HCT116 (cell line): ENCODE results near the gene UNKL. TPM values are rescaled to one million over a fixed set of nuclear protein-coding genes. Genes with fewer than 3 reads are reported as not detected.
A peak's percentile ranks its signal among the peaks of the same experiment; 100 is the strongest.

Experiments
- ATAC-seq: fragments of 200-7000 bp; cut with Tn5 transposase; 2 replicates; pipeline ENCODE4 v1.9.1; 2020; ENCODE audit warnings: mild to moderate bottlenecking, moderate library complexity
- Bru-seq: library from RNA; stranded (reverse); fragments of 400-500 nt; gene quantifications from one replicate; lab custom pipeline; 2021; lab: Mats Ljungman, UMichigan
- BruChase-seq, 2 experiments: library from RNA; stranded (reverse); fragments of 400-500 nt; gene quantifications; one replicate each; lab custom pipeline; 2021; lab: Mats Ljungman, UMichigan
- BruUV-seq: library from RNA; stranded (reverse); fragments of 400-500 nt; replicated peaks from 2 replicates; lab custom pipeline; 2021; lab: Mats Ljungman, UMichigan
- CTCF ChIA-PET: fragments of 300-600 bp; sonication (Branson Sonifier 250); formaldehyde crosslinking; loops from one replicate; lab custom pipeline; 2021; ENCODE audit warnings: antibody characterized with exemption; lab: Charles Lee
- POLR2A ChIA-PET: fragments of 300-600, 350-600 bp; sonication (Branson Sonifier 250); formaldehyde crosslinking; loops from one replicate; lab custom pipeline; 2021; ENCODE audit warnings: antibody characterized with exemption; lab: Charles Lee
- RAD21 ChIA-PET, 2 experiments: fragments of 300-600 bp; sonication (Branson Sonifier 250); formaldehyde crosslinking; loops; one replicate each; lab custom pipeline; 2023; ENCODE audit warnings: low total read pairs in 2 of 2; ENCODE audit not compliant: uncharacterized antibody in 2 of 2, unreplicated experiment in 2 of 2, low non-redundant PET in 1 of 2; lab: Charles Lee
- DNase-seq: peaks from one replicate; pipeline ENCODE4 v3.0.0-alpha.2; 2010; ENCODE audit warnings: low read depth, low spot score
- H2AFZ ChIP-seq: fragments of 200-600 bp; shearing (Covaris generic), sonication (generic); 2 replicates; pipeline ENCODE4 v1.6.1; 2017; ENCODE audit warnings: low read depth, mixed run types, mixed read lengths, antibody characterized with exemption, low read length; ENCODE audit not compliant: poor library complexity, severe bottlenecking
- H3K27ac ChIP-seq: 2 replicates; pipeline ENCODE4 v1.5.1; 2012; ENCODE audit warnings: low read depth, low read length
- H3K27me3 ChIP-seq: fragments of 200-600 bp; sonication (generic); 2 replicates; pipeline ENCODE4 v1.6.1; 2016; ENCODE audit warnings: mixed run types, low read length, mixed read lengths; ENCODE audit not compliant: insufficient read depth
- H3K36me3 ChIP-seq, 2 experiments: fragments of 200-500 bp in 1 of 2; fragments of 200-600 bp in 1 of 2; sonication (Bioruptor generic) in 1 of 2; sonication (generic) in 1 of 2; 2 replicates each; pipeline versions ENCODE4 v1.5.1 to v1.6.1; 2014 to 2016; ENCODE audit warnings: low read length in 2 of 2, inconsistent platforms in 1 of 2, mixed read lengths in 1 of 2, mixed run types in 1 of 2; ENCODE audit not compliant: insufficient read depth in 2 of 2, control insufficient read depth in 1 of 2
- H3K4me1 ChIP-seq, 2 experiments: fragments of 200-600 bp in 1 of 2; sonication (generic) in 1 of 2; 2 replicates each; pipeline versions ENCODE4 v1.5.1 to v1.6.1; 2012 to 2017; ENCODE audit warnings: low read length in 2 of 2, inconsistent platforms in 1 of 2, mild to moderate bottlenecking in 1 of 2, mixed read lengths in 1 of 2, mixed run types in 1 of 2, moderate library complexity in 1 of 2; ENCODE audit not compliant: insufficient read depth in 2 of 2, control insufficient read depth in 1 of 2
- H3K4me2 ChIP-seq: fragments of 200-600 bp; sonication (generic); 2 replicates; pipeline ENCODE4 v1.6.1; 2017; ENCODE audit warnings: mixed run types, low read length, mixed read lengths
- H3K4me3 ChIP-seq, 2 experiments: fragments of 200-600 bp in 1 of 2; sonication (generic) in 1 of 2; replicated peaks in 1 of 2; 2 replicates each; pipeline ENCODE4 v1.5.1; 2011 to 2016; ENCODE audit warnings: low read length in 2 of 2, control low read depth in 1 of 2, low read depth in 1 of 2, mild to moderate bottlenecking in 1 of 2, mixed read lengths in 1 of 2, mixed run types in 1 of 2
- H3K79me2 ChIP-seq: fragments of 200-600 bp; sonication (generic); 2 replicates; pipeline ENCODE4 v1.6.1; 2017; ENCODE audit warnings: mild to moderate bottlenecking, mixed run types, low read length, moderate library complexity, mixed read lengths; ENCODE audit not compliant: insufficient read depth
- H3K9ac ChIP-seq: fragments of 200-600 bp; sonication (generic); 2 replicates; pipeline ENCODE4 v1.6.1; 2016; ENCODE audit warnings: low read length, mixed read lengths
- H3K9me2 ChIP-seq: fragments of 200-600 bp; sonication (generic), shearing (Covaris generic); 2 replicates; pipeline ENCODE4 v1.6.1; 2017; ENCODE audit warnings: mixed run types, mild to moderate bottlenecking, moderate library complexity; ENCODE audit not compliant: insufficient read depth
- H3K9me3 ChIP-seq, 2 experiments: fragments of 200-500 bp in 1 of 2; fragments of 200-600 bp in 1 of 2; sonication (Bioruptor generic) in 1 of 2; sonication (generic) in 1 of 2; 2 replicates each; pipeline ENCODE4 v1.6.1; 2014 to 2017; ENCODE audit warnings: low read length in 2 of 2, mixed read lengths in 2 of 2, inconsistent platforms in 1 of 2, low read depth in 1 of 2, mild to moderate bottlenecking in 1 of 2, mixed run types in 1 of 2, moderate library complexity in 1 of 2; ENCODE audit not compliant: control insufficient read depth in 1 of 2, insufficient read depth in 1 of 2
- H4K20me1 ChIP-seq: fragments of 200-600 bp; sonication (generic), shearing (Covaris generic); 2 replicates; pipeline ENCODE4 v1.6.1; 2017; ENCODE audit warnings: mixed run types, mild to moderate bottlenecking, moderate library complexity; ENCODE audit not compliant: insufficient read depth
- EGR1 ChIP-seq: IDR thresholded peaks from 2 replicates; pipeline ENCODE4 v1.6.1; 2012; ENCODE audit warnings: low read depth
- FOSL1 ChIP-seq: IDR thresholded peaks from 2 replicates; pipeline ENCODE4 v1.6.1; 2012; ENCODE audit warnings: low read depth
- JUND ChIP-seq: IDR thresholded peaks from 2 replicates; pipeline ENCODE4 v1.6.1; 2012
- POLR2AphosphoS5 ChIP-seq: IDR thresholded peaks from 2 replicates; pipeline ENCODE4 v1.6.1; 2011; ENCODE audit warnings: mild to moderate bottlenecking, low read depth, low read length, moderate library complexity
- REST ChIP-seq: IDR thresholded peaks from 2 replicates; pipeline ENCODE4 v1.6.1; 2012; ENCODE audit warnings: low read depth
- SRF ChIP-seq: IDR thresholded peaks from 2 replicates; pipeline ENCODE4 v1.6.1; 2012; ENCODE audit warnings: low read depth
- ZFX ChIP-seq: fragments of 450-650 bp; IDR thresholded peaks from 2 replicates; pipeline ENCODE4 v1.6.1; 2017
- intact Hi-C: fragments of 100-400 bp; cut with micrococcal nuclease; formaldehyde crosslinking; loops from 2 replicates; pipeline ENCODE4 v1.10.0; 2022
- long read RNA-seq: library from polyadenylated mRNA; unstranded; transcript quantifications from one replicate; pipeline ENCODE4 v2.0.0, GENCODE V29; 2021; ENCODE audit not compliant: unreplicated experiment
- polyA plus RNA-seq: library from polyadenylated mRNA; unstranded; fragments of >200 nt; gene quantifications from 2 replicates; pipeline ENCODE4 v1.2.1, GENCODE V29; 2012; ENCODE audit warnings: missing spikeins
- total RNA-seq: library from RNA; stranded (reverse); gene quantifications from one replicate; pipeline ENCODE4 v1.2.1, GENCODE V29; 2021; ENCODE audit not compliant: unreplicated experiment
- TF ChIP-seq, protein P1 (sequence below): IDR thresholded peaks from 2 replicates; pipeline ENCODE4 v1.6.1; 2012

The UNKL gene
- total RNA-seq, result 24.9 TPM
- 12.3 and 14.9 TPM in 2 replicates for polyA plus RNA-seq
- Bru-seq, nascent RNA, result percentile 51 among the genes with signal in this experiment
- BruChase-seq, experiment 1, labeled RNA remaining after a 6-hour chase, result percentile 60 among the genes with signal in this experiment
- BruChase-seq, experiment 2, labeled RNA remaining after a 2-hour chase, result percentile 57 among the genes with signal in this experiment
- long read RNA-seq, partial matches to known transcripts, result 5 of 28 reads
- long read RNA-seq, other reads (novel, unspliced or antisense), result 21 of 28 reads

DNA sequence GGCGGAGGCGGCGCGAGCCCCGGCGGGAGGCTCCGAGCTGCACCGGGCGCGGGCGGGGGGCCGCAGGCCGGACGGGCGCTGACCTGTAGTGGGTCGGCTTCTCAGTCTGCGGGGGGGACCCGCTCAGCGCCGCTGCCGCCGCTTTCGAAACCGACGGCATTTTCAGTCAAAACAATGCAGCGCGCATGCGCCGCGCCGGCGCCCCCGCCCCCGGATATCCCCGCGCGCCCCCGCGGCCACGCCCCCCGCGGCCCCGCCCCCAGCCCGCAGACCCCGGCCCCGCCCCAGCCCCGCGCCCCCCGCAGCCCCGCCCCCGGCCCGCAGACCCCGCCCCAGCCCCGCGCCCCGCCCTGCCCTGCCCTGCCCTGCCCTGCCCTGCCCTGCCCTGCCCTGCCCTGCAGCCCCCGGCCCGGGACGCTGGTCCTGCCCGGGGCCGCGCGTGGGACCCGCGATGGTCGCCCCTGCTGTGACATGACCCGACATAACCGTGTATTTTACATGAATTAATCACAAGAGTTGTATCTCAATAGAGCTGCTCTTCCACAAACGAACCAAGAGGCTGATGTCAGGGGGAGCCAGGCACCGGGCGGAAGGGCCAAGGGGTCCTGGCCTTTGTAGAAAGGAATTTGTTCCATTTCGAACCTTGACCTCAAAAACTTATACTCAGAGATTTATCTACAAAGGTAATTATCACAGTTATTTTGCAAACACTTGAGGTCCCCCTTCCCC lies at the start of gene UNKL:
Gene UNKL (minus strand): TSS at position 173 of the 729 bp plus-strand sequence. CDS start 13 bp downstream, at position 160.
- TF ChIP-seq EGR1 (peak; percentile 63), JUND (no peak), POLR2AphosphoS5 (0 out of 2 replicates have a peak, but pooled peaks have one; percentile 30), ZFX (no peak), SRF (no peak), REST (no peak), FOSL1 (no peak)
- TF ChIP-seq, protein P1, sequence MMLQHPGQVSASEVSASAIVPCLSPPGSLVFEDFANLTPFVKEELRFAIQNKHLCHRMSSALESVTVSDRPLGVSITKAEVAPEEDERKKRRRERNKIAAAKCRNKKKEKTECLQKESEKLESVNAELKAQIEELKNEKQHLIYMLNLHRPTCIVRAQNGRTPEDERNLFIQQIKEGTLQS, result no peak
- peaks cover 25% of the 10 kb centered on the region for H3K79me2 ChIP-seq
- no peaks in the 10 kb centered on the region for H3K9me2 ChIP-seq
- peaks cover 0 to 5% of the 10 kb centered on the region in 2 experiments; a peak in 1 of 4 replicates for H3K36me3 ChIP-seq
- peak within 1 kb of the TSS; percentile 98 for H3K4me2 ChIP-seq
- RAD21 ChIA-PET, result no interaction called here
- H4K20me1 ChIP-seq, result no peaks in the 10 kb centered on the region
- DNase-seq (no peak), ATAC-seq (peak; percentile 62)
- POLR2A ChIA-PET, result no interaction called here
- H3K27me3 ChIP-seq, result no peaks in the 10 kb centered on the region
- H3K9ac ChIP-seq, result peak within 1 kb of the TSS; percentile 84
- no peaks in the 10 kb centered on the region for H3K9me3 ChIP-seq
- CTCF ChIA-PET, result no interaction called here
- peaks cover 11 to 39% of the 10 kb centered on the region in 2 experiments for H3K4me1 ChIP-seq
- intact Hi-C loops, result loop anchor here (5.0 to 10.0 kb wide), 2 partner anchors 50 to 198 kb away; partner anchors contain the start of genes CRAMP1 and IFT140
- BruUV-seq, result no TSS peak
- peak within 1 kb of the TSS; percentile 95 for H3K27ac ChIP-seq
- H3K4me3 ChIP-seq, result peak within 1 kb of the TSS; percentile 82 to 85
- no peak within 1 kb of the TSS for H2AFZ ChIP-seq
